SU-DHL-6 (cell line): ENCODE data around the gene TUBGCP6.

Experiments
- CTCF ChIP-seq: fragments of 200-600 bp; sonication (generic); IDR thresholded peaks from one replicate; pipeline ENCODE4 v1.5.1; 2017; ENCODE audit warnings: antibody characterized with exemption, mild to moderate bottlenecking, low read length, moderate library complexity; ENCODE audit not compliant: insufficient read depth, poor library complexity, severe bottlenecking
- EZH2phosphoT487 ChIP-seq: fragments of 200-600 bp; sonication (generic), shearing (Covaris generic); conservative IDR thresholded peaks from 2 replicates; pipeline ENCODE4 v1.6.1; 2018; ENCODE audit warnings: mild to moderate bottlenecking, antibody characterized with exemption, low read length, moderate library complexity, mixed read lengths

GRCh38 chr22:50271519-50271970 lies 26.7 kb upstream of the TUBGCP6 start:
- TF ChIP-seq CTCF (no peak), EZH2phosphoT487 (no peak)
